SK-N-SH (cell line): ENCODE results near the gene SMIM36. TPM values are rescaled to one million over a fixed set of nuclear protein-coding genes. Genes with fewer than 3 reads are reported as not detected.

Source experiments
- CTCF ChIA-PET: fragments of 300-600, 350-600 bp; formaldehyde crosslinking; extraction: SDS; loops from one replicate; lab custom pipeline; 2021; lab: Yijun Ruan, JAX
- POLR2A ChIA-PET: fragments of 350-600 bp; sonication (Branson Sonifier 250); formaldehyde crosslinking; extraction: SDS; loops from one replicate; lab custom pipeline; 2020; ENCODE audit warnings: antibody characterized with exemption, inconsistent platforms; lab: Yijun Ruan, JAX
- DNase-seq: peaks from one replicate; pipeline ENCODE4 v3.0.0; 2012
- H2AFZ ChIP-seq: fragments of 200-600 bp; sonication (generic); 2 replicates; pipeline ENCODE4 v1.8.1; 2016; ENCODE audit warnings: antibody characterized with exemption, mild to moderate bottlenecking, low read depth
- H3F3A ChIP-seq: fragments of 200-600 bp; sonication (generic); replicated peaks from 2 replicates; pipeline ENCODE3; 2016; ENCODE audit warnings: antibody characterized with exemption, mild to moderate bottlenecking; ENCODE audit not compliant: insufficient read depth
- H3K27ac ChIP-seq, 2 experiments: fragments of 200-500 bp in 1 of 2; fragments of 200-600 bp in 1 of 2; sonication (Bioruptor generic) in 1 of 2; sonication (generic), shearing (Covaris generic) in 1 of 2; 2 replicates each; pipeline versions ENCODE4 v1.5.1 to v1.6.1; 2014 to 2016; ENCODE audit warnings: low read depth in 2 of 2, inconsistent platforms in 1 of 2, low read length in 1 of 2, mild to moderate bottlenecking in 1 of 2, mixed read lengths in 1 of 2
- H3K27me3 ChIP-seq: fragments of 200-600 bp; sonication (generic), shearing (Covaris generic); 2 replicates; pipeline ENCODE4 v1.6.1; 2016; ENCODE audit warnings: mixed run types; ENCODE audit not compliant: insufficient read depth
- H3K36me3 ChIP-seq, 2 experiments: fragments of 200-500 bp in 1 of 2; fragments of 200-600 bp in 1 of 2; sonication (Bioruptor generic) in 1 of 2; sonication (generic) in 1 of 2; replicated peaks in 1 of 2; 2 replicates each; pipeline versions ENCODE3 to v1.5.1; 2014 to 2016; ENCODE audit warnings: low read length in 1 of 2, mild to moderate bottlenecking in 1 of 2; ENCODE audit not compliant: insufficient read depth in 2 of 2, control insufficient read depth in 1 of 2
- H3K4me1 ChIP-seq, 2 experiments: fragments of 200-500 bp in 1 of 2; fragments of 200-600 bp in 1 of 2; sonication (Bioruptor generic) in 1 of 2; sonication (generic), shearing (Covaris generic) in 1 of 2; 2 replicates each; pipeline versions ENCODE4 v1.5.1 to v1.6.1; 2014 to 2016; ENCODE audit warnings: low read depth in 1 of 2, low read length in 1 of 2, mixed run types in 1 of 2; ENCODE audit not compliant: insufficient read depth in 2 of 2, control insufficient read depth in 1 of 2
- H3K4me2 ChIP-seq: fragments of 200-600 bp; sonication (generic), shearing (Covaris generic); 2 replicates; pipeline ENCODE4 v1.6.1; 2017; ENCODE audit warnings: mixed run types
- H3K4me3 ChIP-seq, 2 experiments: fragments of 200-500 bp in 1 of 2; fragments of 200-600 bp in 1 of 2; sonication (Bioruptor generic) in 1 of 2; sonication (generic), shearing (Covaris generic) in 1 of 2; 2 replicates each; pipeline versions ENCODE4 v1.5.1 to v1.8.1; 2014 to 2016; ENCODE audit warnings: low read depth in 2 of 2, inconsistent platforms in 1 of 2, low read length in 1 of 2, mild to moderate bottlenecking in 1 of 2, mixed read lengths in 1 of 2, moderate library complexity in 1 of 2
- H3K79me2 ChIP-seq: fragments of 200-600 bp; sonication (generic); 2 replicates; pipeline ENCODE4 v1.8.1; 2017; ENCODE audit warnings: mild to moderate bottlenecking; ENCODE audit not compliant: insufficient read depth
- H3K9ac ChIP-seq: fragments of 200-600 bp; sonication (generic); 2 replicates; pipeline ENCODE4 v1.6.1; 2017; ENCODE audit warnings: mixed run types
- H3K9me2 ChIP-seq: fragments of 200-600 bp; sonication (generic); 2 replicates; pipeline ENCODE4 v1.6.1; 2017; ENCODE audit warnings: mixed run types
- H3K9me3 ChIP-seq: fragments of 200-600 bp; sonication (generic); 2 replicates; pipeline ENCODE4 v1.6.1; 2017; ENCODE audit warnings: mixed run types, mild to moderate bottlenecking, moderate library complexity
- H4K20me1 ChIP-seq: fragments of 200-600 bp; sonication (generic); 2 replicates; pipeline ENCODE4 v1.6.1; 2017; ENCODE audit warnings: mild to moderate bottlenecking, mixed run types; ENCODE audit not compliant: insufficient read depth
- CHD2 ChIP-seq: fragments of 150-350 bp; IDR thresholded peaks from 2 replicates; pipeline ENCODE4 v1.6.1; 2018; ENCODE audit warnings: low read length; ENCODE audit not compliant: partially characterized antibody
- FOSL2 ChIP-seq: IDR thresholded peaks from 2 replicates; pipeline ENCODE4 v1.4.0; 2012; ENCODE audit warnings: low read depth, mild to moderate bottlenecking, moderate library complexity, borderline replicate concordance
- GABPA ChIP-seq: IDR thresholded peaks from 2 replicates; pipeline ENCODE4 v1.4.0; 2012; ENCODE audit warnings: low read depth, mild to moderate bottlenecking
- JUND ChIP-seq: IDR thresholded peaks from 2 replicates; pipeline ENCODE4 v1.4.0; 2012
- MEF2A ChIP-seq: IDR thresholded peaks from 2 replicates; pipeline ENCODE4 v1.4.0; 2012; ENCODE audit warnings: low read depth, borderline replicate concordance
- NRF1 ChIP-seq: IDR thresholded peaks from 2 replicates; pipeline ENCODE4 v1.6.1; 2012; ENCODE audit warnings: low read depth, mild to moderate bottlenecking, low read length
- RAD21 ChIP-seq: IDR thresholded peaks from 2 replicates; pipeline ENCODE4 v1.6.1; 2012; ENCODE audit warnings: mild to moderate bottlenecking, low read length
- RCOR1 ChIP-seq: fragments of 150-350 bp; IDR thresholded peaks from 2 replicates; pipeline ENCODE4 v1.6.1; 2017; ENCODE audit warnings: antibody characterized with exemption, low read length
- RXRA ChIP-seq: IDR thresholded peaks from 2 replicates; pipeline ENCODE4 v1.4.0; 2012; ENCODE audit warnings: low read depth, mild to moderate bottlenecking, borderline replicate concordance
- SIN3A ChIP-seq: IDR thresholded peaks from 2 replicates; pipeline ENCODE4 v1.6.1; 2012; ENCODE audit warnings: low read depth, mild to moderate bottlenecking, low read length, moderate library complexity, borderline replicate concordance
- TAF1 ChIP-seq: IDR thresholded peaks from 2 replicates; pipeline ENCODE4 v1.6.1; 2012; ENCODE audit warnings: low read depth, mild to moderate bottlenecking, low read length, moderate library complexity, borderline replicate concordance
- TCF12 ChIP-seq: IDR thresholded peaks from 2 replicates; pipeline ENCODE4 v1.4.0; 2012
- YY1 ChIP-seq: IDR thresholded peaks from 2 replicates; pipeline ENCODE4 v1.4.0; 2012; ENCODE audit warnings: low read depth, mild to moderate bottlenecking
- WGBS: methylation state at CpG from one replicate; pipeline ENCODE4 v1.1.6; 2017; ENCODE audit warnings: low lambda C conversion rate; 5-methylcytosine and 5-hydroxymethylcytosine counted together
- polyA plus RNA-seq, 3 experiments: library from polyadenylated mRNA; depleted of rRNA; stranded (reverse); fragments of >200 nt; gene quantifications; 2 replicates each; pipeline ENCODE4 v1.2.3, GENCODE V29; 2012
- TF ChIP-seq, protein P1 (sequence below): IDR thresholded peaks from 2 replicates; pipeline ENCODE4 v1.6.1; 2012; ENCODE audit warnings: mild to moderate bottlenecking, low read depth, low read length, moderate library complexity
- TF ChIP-seq, protein P2 (sequence below): IDR thresholded peaks from 2 replicates; pipeline ENCODE4 v1.4.0; 2012; ENCODE audit warnings: low read depth, borderline replicate concordance
- TF ChIP-seq, protein P3 (sequence below): fragments of 200-600 bp; sonication (generic); IDR thresholded peaks from 2 replicates; pipeline ENCODE4 v1.6.1; 2017; ENCODE audit warnings: antibody characterized with exemption, mild to moderate bottlenecking, moderate library complexity
- TF ChIP-seq, protein P4 (sequence below): fragments of 150-350 bp; IDR thresholded peaks from 2 replicates; pipeline ENCODE4 v1.6.1; 2017; ENCODE audit warnings: antibody characterized with exemption, low read length, low read depth, borderline replicate concordance
- TF ChIP-seq, protein P5 (sequence below): fragments of 150-350 bp; IDR thresholded peaks from 2 replicates; pipeline ENCODE4 v1.6.1; 2016; ENCODE audit warnings: mild to moderate bottlenecking, low read depth, low read length

Gene SMIM36
- polyA plus RNA-seq, 1 of the 3 experiments (the other 2 are of a cell fraction), result not detected

DNA sequence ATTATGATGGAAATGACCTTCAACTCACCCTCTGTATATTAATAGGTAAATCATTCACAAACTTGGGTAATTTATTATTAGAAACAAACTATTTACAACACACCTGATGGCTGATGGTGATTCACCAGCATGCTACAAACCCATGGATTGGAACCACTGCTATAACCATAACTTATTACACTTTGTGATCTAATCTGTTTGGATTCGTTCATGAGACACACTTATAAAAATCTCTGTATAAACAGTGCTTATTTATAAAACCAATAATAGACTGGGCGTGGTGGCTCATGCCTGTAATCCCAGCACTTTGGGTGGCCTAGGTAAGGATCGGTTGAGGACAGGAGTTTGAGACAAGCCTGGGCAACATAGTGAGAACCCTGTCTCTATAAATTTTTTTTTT lies 16.0 kb downstream of the SMIM36 start (continued):
- TF ChIP-seq, protein P1, sequence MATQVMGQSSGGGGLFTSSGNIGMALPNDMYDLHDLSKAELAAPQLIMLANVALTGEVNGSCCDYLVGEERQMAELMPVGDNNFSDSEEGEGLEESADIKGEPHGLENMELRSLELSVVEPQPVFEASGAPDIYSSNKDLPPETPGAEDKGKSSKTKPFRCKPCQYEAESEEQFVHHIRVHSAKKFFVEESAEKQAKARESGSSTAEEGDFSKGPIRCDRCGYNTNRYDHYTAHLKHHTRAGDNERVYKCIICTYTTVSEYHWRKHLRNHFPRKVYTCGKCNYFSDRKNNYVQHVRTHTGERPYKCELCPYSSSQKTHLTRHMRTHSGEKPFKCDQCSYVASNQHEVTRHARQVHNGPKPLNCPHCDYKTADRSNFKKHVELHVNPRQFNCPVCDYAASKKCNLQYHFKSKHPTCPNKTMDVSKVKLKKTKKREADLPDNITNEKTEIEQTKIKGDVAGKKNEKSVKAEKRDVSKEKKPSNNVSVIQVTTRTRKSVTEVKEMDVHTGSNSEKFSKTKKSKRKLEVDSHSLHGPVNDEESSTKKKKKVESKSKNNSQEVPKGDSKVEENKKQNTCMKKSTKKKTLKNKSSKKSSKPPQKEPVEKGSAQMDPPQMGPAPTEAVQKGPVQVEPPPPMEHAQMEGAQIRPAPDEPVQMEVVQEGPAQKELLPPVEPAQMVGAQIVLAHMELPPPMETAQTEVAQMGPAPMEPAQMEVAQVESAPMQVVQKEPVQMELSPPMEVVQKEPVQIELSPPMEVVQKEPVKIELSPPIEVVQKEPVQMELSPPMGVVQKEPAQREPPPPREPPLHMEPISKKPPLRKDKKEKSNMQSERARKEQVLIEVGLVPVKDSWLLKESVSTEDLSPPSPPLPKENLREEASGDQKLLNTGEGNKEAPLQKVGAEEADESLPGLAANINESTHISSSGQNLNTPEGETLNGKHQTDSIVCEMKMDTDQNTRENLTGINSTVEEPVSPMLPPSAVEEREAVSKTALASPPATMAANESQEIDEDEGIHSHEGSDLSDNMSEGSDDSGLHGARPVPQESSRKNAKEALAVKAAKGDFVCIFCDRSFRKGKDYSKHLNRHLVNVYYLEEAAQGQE, result no peak
- TF ChIP-seq, protein P2, sequence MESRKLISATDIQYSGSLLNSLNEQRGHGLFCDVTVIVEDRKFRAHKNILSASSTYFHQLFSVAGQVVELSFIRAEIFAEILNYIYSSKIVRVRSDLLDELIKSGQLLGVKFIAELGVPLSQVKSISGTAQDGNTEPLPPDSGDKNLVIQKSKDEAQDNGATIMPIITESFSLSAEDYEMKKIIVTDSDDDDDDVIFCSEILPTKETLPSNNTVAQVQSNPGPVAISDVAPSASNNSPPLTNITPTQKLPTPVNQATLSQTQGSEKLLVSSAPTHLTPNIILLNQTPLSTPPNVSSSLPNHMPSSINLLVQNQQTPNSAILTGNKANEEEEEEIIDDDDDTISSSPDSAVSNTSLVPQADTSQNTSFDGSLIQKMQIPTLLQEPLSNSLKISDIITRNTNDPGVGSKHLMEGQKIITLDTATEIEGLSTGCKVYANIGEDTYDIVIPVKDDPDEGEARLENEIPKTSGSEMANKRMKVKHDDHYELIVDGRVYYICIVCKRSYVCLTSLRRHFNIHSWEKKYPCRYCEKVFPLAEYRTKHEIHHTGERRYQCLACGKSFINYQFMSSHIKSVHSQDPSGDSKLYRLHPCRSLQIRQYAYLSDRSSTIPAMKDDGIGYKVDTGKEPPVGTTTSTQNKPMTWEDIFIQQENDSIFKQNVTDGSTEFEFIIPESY, result no peak
- TF ChIP-seq, protein P3, sequence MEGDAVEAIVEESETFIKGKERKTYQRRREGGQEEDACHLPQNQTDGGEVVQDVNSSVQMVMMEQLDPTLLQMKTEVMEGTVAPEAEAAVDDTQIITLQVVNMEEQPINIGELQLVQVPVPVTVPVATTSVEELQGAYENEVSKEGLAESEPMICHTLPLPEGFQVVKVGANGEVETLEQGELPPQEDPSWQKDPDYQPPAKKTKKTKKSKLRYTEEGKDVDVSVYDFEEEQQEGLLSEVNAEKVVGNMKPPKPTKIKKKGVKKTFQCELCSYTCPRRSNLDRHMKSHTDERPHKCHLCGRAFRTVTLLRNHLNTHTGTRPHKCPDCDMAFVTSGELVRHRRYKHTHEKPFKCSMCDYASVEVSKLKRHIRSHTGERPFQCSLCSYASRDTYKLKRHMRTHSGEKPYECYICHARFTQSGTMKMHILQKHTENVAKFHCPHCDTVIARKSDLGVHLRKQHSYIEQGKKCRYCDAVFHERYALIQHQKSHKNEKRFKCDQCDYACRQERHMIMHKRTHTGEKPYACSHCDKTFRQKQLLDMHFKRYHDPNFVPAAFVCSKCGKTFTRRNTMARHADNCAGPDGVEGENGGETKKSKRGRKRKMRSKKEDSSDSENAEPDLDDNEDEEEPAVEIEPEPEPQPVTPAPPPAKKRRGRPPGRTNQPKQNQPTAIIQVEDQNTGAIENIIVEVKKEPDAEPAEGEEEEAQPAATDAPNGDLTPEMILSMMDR, result no peak
- TF ChIP-seq YY1 (no peak), RXRA (no peak), CHD2 (no peak)

DNA sequence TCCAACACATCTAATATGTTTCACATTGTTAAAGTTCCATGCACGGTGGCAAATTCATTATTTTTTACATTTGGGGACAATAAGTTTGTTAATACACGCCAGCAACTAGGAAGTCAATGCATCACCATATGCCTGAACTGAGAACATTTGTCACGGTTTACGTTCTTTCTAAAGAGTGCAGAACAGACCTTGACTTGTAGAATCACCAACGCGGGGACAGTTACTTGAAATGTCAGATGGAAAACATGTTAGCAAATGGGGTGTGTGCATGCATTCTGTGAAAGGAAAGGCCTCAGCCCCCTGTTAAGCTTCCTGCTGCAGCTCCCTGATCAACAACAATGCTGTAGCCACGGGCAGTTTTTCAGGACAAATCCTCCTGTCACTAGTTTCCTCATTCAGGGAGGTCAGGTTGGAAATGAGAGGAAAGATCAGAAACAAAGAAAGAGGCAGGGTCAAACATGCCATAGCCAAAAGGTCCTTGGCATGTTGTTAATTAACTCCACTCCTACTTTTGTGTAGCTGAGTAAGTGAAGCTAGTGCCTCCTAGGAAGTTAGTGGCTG lies 18.4 kb downstream of the SMIM36 start:
- DNase-seq, result no peak
- H2AFZ ChIP-seq, result no peak overlapping the region
- no peaks in the 10 kb centered on the region for H3K27me3 ChIP-seq
- ChIA-PET POLR2A (no interaction called here), CTCF (interaction anchor here (0.7 to 1.3 kb wide), 3 partner anchors 12 to 136 kb away, joined by 3 read pairs; no protein-coding TSS in a partner anchor)
- no peaks in the 10 kb centered on the region for H3K9me3 ChIP-seq
- no peaks in the 10 kb centered on the region for H3K36me3 ChIP-seq
- 83% methylated on average over 7 of the region's 7 CpGs for WGBS
- H3K9me2 ChIP-seq, result no peaks in the 10 kb centered on the region
- no peaks in the 10 kb centered on the region for H3F3A ChIP-seq
- no peak overlapping the region for H3K9ac ChIP-seq
- H3K27ac ChIP-seq, result no peak overlapping the region
- TF ChIP-seq, protein P3, result no peak
- TF ChIP-seq, protein P4, sequence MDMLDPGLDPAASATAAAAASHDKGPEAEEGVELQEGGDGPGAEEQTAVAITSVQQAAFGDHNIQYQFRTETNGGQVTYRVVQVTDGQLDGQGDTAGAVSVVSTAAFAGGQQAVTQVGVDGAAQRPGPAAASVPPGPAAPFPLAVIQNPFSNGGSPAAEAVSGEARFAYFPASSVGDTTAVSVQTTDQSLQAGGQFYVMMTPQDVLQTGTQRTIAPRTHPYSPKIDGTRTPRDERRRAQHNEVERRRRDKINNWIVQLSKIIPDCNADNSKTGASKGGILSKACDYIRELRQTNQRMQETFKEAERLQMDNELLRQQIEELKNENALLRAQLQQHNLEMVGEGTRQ, result no peak
- TF ChIP-seq FOSL2 (no peak), RAD21 (no peak), JUND (no peak), TAF1 (no peak), GABPA (no peak), MEF2A (no peak), RCOR1 (no peak), NRF1 (no peak), TCF12 (no peak), SIN3A (no peak)
- TF ChIP-seq, protein P5, sequence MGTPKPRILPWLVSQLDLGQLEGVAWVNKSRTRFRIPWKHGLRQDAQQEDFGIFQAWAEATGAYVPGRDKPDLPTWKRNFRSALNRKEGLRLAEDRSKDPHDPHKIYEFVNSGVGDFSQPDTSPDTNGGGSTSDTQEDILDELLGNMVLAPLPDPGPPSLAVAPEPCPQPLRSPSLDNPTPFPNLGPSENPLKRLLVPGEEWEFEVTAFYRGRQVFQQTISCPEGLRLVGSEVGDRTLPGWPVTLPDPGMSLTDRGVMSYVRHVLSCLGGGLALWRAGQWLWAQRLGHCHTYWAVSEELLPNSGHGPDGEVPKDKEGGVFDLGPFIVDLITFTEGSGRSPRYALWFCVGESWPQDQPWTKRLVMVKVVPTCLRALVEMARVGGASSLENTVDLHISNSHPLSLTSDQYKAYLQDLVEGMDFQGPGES, result no peak
- TF ChIP-seq, all 33 proteins: peak for 0
- Histone ChIP-seq H3K79me2 (no peaks in the 10 kb centered on the region), H3K4me1 (peaks cover 0 to 4% of the 10 kb centered on the region in 2 experiments; a peak in 1 of 4 replicates), H3K4me3 (no peak overlapping the region), H3K4me2 (no peak overlapping the region), H4K20me1 (no peaks in the 10 kb centered on the region)
